ENCODE data around the gene SV2C.

GRCh38 chr5:76222318-76222717 lies 139.1 kb downstream of the SV2C start:
- TF ChIP-seq, protein P1, sequence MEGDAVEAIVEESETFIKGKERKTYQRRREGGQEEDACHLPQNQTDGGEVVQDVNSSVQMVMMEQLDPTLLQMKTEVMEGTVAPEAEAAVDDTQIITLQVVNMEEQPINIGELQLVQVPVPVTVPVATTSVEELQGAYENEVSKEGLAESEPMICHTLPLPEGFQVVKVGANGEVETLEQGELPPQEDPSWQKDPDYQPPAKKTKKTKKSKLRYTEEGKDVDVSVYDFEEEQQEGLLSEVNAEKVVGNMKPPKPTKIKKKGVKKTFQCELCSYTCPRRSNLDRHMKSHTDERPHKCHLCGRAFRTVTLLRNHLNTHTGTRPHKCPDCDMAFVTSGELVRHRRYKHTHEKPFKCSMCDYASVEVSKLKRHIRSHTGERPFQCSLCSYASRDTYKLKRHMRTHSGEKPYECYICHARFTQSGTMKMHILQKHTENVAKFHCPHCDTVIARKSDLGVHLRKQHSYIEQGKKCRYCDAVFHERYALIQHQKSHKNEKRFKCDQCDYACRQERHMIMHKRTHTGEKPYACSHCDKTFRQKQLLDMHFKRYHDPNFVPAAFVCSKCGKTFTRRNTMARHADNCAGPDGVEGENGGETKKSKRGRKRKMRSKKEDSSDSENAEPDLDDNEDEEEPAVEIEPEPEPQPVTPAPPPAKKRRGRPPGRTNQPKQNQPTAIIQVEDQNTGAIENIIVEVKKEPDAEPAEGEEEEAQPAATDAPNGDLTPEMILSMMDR (IDR thresholded peaks at IDR 0.05): no peak
- no peak for TF ChIP-seq POLR2A (IDR thresholded peaks at IDR 0.05)
